ENCODE results near the gene DMRT3.

DMRT3 gene

GRCh38 chr9:976258-976942, at the start of gene DMRT3:
TSS of gene DMRT3 (plus strand) at chr9:976655. CDS start at chr9:977002, 347 bp downstream.
- DNase-seq = no peak

DNA sequence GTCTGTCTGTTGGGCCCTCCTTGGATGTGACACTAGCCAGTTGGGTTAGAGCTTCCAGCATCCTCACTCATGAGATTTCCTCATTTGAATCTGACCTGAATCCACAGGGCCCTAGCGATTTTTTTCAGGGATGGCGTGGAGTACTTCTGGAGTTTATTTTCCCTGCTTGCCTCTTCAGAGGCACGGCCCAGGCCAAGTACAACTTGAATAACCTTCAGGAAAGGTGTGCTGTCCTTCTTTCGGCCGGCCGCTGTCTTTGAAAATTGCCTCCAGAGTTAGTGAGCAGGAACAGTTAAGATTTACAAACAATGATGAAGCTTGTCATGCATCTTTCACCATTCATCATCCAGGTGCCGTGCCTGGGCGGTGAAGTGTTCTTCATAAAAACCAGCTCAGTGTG, 49.5 kb upstream of the DMRT3 start:
- no peak for DNase-seq

- DNase-seq = no peak
Observed at GRCh38 chr9:928363-929042, 48.0 kb upstream of the DMRT3 start.

DNA sequence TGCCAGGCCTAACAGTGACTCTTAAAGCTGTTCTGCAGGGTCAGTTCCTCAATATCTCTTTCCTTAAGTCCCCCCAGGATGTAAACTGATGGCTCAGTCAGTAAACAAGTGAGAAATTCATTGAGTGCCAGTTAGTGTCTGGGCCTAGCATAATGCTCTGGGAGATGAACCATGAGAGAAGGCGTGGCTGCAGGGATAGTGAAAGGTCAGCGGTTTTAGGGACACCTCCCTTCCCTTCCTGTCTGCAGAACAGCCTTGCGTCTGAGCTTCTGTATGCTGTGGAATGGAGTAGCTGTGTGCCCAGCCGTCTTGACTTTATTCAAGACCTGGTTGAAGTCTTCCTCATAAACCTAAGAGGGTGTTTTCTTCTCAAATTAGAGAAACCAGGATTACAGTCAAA, 46.7 kb upstream of the DMRT3 start:
- DNase-seq = no peak

DNA sequence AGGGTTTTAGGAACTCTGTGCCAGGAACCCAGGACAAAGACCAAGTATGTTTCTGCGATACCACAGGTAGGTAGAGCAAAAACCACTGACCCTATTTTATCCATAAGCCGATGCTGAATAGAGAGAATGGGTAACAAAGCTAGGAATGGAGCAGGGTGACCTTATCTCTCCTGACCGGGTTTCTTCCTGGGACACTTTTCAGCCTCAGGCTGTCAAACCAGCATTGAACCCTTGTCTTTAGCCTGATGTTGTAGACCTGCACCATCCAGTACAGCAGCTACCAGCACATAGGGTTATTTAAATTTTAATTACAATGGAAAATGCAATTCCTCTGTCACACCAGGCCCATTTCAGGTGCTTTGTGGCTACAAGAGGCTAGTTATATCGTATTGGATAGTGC, 43.1 kb upstream of the DMRT3 start:
- no peak for DNase-seq

DNA sequence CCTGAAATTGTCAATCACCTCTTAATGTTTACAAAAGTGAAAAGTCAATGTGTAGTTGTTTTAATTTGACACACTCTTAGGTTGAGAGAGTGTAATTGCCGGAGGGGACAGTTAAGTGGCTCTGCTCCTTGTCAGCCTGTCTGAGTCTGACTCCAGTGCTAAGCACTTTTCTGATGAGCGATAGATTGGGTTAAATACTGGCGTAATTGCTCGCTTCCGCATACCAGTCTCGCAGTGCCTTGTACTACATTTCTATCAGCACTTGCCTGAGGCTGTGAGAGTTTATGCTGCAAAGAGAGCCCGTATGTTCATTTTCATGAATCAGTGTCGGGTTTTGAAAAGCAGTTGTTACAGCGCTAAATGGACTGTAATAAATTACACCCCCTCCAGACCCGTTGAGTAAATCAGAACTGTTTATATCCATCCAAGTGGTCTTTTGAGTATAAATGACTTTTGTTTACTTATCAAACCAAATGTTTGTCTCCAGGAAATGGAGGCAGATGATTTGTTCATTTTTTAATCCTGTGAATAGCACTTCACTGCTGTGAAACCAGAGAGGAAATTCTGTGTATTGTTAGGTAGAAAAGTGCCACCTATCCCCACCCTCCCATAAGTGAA, 41.0 kb upstream of the DMRT3 start:
- DNase-seq = no peak

GRCh38 chr9:942805-943580, 33.5 kb upstream of the DMRT3 start:
- DNase-seq = no peak

GRCh38 chr9:947985-948384, 28.5 kb upstream of the DMRT3 start:
- DNase-seq = no peak

- no peak for DNase-seq
Observed at GRCh38 chr9:948497-948896, 28.0 kb upstream of the DMRT3 start.

DNA sequence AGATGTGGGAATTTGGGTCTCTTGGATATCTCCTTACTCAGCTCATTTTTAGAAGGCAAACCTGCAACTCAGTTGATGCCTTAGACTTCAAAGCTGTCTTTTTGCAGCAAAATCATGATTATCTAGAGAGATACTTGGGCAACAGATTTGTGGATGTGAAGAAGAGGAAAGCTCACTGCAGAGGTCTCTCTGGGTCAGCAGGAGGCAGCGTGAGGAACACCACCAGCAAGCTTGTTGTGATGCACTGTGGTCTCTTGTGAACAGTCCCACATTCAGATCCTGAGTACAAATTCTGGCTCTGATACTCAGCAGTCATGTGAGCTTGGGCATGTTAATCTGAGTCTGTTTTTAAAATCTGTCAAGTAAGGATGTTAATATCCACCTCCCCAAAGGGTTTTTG, 26.3 kb upstream of the DMRT3 start:
- no peak for DNase-seq

GRCh38 chr9:952546-952945, 23.9 kb upstream of the DMRT3 start:
- DNase-seq = no peak

GRCh38 chr9:959105-959504, 17.4 kb upstream of the DMRT3 start:
- no peak for DNase-seq

GRCh38 chr9:959914-960313, 16.5 kb upstream of the DMRT3 start:
- DNase-seq = no peak

DNA sequence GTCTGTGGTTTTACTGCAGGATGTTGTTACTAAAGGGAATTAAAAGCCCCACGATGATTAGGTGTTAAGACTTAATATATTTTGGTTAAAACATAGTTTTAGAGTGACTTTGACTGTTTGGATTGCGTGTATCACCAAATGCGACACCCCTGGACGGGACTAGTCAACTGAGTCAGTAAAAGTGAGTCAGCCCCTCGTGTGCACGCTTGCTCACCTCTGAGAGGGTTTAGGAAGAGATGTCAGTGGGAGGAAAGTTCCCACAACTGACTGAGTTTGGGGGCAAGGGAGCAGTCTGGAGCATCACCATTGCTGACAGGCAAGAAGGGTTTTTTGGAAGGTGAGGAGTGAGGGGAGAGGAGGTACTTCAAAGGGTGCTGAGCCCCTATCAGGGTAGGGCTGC, 14.4 kb upstream of the DMRT3 start:
- no peak for DNase-seq

DNA sequence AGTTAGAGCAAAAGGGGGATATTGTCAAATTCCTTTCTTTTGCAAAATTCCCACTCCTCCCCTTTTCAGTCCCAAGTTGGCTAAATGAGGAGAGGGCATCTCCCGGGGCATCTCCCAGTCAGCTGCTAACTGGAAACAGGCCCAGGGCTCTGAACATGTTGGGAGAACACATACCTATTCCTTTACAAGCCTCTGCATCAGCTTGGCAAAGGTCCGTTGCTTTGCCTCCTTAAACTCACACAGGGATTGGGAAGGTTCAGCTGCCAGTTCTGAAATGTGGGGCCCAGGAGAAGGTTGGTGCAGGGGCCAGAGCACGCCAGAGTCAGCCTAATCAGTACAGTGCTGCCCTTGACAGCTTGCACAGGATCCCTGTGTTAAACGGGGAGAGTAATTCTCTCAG, 11.0 kb upstream of the DMRT3 start:
- DNase-seq = no peak

- no peak for DNase-seq
Observed at GRCh38 chr9:966870-967269, 9.6 kb upstream of the DMRT3 start.

GRCh38 chr9:967436-967835, 9.0 kb upstream of the DMRT3 start:
- DNase-seq = no peak

GRCh38 chr9:967903-968641, 8.4 kb upstream of the DMRT3 start:
- DNase-seq = no peak

DNA sequence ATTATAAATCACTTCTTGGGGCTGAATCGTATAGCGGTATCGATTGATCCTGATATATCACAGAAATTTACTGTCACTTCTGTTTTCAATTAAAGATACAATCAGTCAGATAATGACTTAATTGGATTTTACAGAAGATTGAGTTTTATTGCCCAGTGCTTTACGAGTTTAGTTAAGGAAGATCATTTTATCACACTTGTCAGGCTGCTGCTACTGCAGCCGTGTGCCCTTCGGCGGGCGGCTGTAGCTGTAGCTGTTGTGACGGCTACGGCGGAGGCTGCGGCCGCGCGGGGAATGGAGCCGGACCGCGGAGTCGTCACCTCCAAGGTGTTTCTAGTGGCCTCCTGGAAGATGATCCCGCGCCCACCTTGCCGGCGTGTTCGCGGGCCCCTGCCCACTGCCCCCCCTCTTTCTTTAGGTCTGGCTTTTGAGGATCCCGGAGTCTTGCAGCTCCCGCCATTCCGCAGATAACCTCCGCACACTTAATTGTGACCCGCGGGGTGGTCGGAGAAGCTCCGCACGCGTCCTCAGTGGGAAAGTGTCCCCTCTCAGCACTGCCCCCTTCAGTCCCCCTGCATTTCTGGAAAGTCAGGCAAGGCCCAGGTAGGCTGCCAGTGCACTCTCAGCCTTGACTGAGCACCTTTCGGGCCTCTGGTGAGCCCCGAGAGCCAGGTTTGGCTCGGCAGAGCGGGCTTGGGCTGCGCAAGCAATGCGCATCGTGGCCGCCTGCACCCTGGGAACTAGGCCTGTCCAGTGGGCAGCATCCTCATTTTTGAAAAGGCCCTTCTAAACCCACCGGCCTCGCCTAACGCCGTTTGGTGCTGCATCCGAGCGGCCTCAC, 6.9 kb upstream of the DMRT3 start:
- no peak for DNase-seq

GRCh38 chr9:970151-970996, 6.1 kb upstream of the DMRT3 start:
- DNase-seq = no peak

GRCh38 chr9:971901-972500, 4.5 kb upstream of the DMRT3 start:
- no peak for DNase-seq

All from activated CD4-positive, CD25-positive, alpha-beta regulatory T cell treated with anti-CD3 and anti-CD28 coated beads, Interleukin-2, amount 50 U/mL, for 72 hours (primary cell).